GM21515 (cell line): ENCODE measurements around the gene GNB2.
"Not testable (repeated sequence)": the region's sequence is repeated elsewhere in the genome, so short reads cannot be mapped to it uniquely, and the experiment has no call there.

Source experiments
- ATAC-seq: cut with Tn5 transposase; IDR thresholded peaks from one replicate; pipeline ENCODE4 v1.9.1; 2021; ENCODE audit not compliant: unreplicated experiment

GNB2 gene

DNA sequence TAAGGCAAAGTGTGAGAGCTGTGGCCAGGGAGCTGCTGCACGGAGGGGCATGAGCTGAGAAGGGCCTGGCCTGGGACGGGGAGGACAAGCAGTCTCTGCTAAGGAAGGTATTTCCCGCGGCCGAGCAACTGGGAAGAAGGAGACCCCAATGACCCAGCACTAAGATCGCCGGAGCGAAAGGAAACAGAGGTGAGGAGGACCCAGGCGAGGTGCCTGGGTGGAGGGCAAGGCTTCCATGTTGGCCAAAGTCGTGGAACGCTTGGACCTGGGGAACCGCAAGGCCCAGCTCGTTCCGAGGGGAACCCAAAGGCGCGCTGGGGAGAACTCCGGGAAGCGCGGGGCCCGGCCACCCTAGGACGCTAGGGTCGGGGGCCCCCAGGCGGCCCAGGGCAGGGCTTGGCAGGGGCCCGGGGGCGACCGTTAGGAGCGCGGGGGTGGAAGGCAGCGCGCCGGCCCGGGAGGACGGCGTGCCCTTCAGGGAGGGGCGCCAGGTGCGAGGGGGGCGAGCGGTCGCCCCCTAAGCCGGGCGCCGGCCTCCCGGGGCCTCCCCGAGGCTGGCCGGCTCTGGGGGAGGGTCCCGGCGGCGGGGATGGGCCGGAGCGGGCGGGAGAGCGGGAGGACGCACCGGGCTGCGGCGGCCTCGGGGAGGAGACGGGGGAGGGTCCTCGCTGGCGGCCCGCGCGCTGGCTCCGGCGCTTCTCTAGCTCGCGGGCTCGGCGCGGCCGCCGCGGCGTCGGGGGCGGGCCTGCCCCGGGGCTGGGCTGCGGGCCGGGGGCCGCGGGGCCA lies 20.0 kb downstream of the GNB2 start:
- ATAC-seq = no peak

DNA sequence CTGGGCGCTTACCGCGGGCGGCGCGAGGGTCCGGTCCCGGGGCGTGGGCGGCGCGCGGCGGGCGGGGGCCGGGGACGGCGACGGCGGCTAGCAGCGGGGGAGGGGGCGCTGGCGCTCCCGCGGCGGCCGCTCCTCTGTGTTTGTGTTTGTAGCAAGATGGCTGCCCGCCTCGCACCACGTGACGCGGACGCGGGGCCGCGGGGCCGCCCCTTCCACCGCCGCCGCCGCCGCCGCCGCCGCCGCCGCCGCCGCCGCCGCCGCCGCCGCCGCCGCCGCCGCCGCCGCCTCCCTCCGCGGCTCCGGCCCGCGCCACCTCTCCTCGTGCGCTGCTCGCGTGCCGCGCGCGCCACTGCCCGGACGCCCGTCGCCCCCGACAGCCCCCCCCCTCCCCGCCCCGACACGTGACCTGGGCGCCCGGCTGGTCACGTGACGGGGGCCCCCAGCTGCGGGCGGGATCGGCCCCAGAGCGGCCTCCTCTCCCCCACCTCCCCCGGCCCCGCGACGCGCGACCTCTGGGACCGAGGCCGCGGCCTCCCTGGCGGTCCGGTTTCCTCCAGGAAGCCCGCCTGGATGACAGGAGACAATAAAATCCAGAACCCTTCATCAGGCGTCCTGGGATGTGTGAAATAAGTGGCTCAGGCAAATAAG lies 20.7 kb downstream of the GNB2 start, which contains the start of gene GIGYF1:
GIGYF1 (minus strand) TSS at position 153 of the 648 bp plus-strand sequence. CDS start 6,012 bp downstream, outside the sequence.
- no peak for ATAC-seq

DNA sequence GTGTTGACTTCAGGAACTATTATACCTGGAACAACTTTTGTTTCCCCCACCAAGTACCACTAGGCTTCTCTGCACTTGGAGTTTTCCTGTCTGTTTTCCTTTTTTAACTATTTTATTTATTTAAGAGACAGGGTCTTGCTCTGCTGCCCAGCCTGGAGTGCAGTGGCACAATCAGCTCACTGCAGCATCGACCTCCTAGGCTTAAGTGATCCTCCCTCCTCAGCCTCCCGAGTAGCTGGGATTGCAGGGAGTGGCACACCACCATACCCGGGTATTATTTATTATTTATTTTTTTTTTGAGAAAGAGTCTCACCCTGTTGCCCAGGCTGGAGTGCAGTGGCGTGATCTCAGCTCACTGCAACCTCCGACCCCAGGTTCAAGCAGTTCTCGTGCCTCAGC lies 22.6 kb downstream of the GNB2 start:
- no peak for ATAC-seq

DNA sequence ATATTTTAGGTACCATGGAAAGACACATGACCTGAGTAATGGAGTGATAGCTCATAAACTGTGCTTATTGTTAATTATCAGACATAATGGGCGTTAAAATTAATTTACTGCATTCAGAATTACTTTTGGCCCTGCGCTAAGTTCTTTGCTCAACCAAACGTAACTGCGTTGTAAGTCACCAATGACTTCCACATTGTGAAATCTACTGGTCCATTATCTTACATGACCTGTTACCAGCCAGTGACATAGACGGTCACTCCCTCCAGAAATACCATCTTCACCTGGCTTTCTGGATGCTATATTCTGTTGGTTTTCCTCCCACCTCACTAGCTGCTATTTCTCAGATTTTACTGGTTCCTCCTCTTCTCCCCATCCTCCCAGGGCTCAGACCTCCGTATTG lies 25.5 kb downstream of the GNB2 start:
- no peak for ATAC-seq

DNA sequence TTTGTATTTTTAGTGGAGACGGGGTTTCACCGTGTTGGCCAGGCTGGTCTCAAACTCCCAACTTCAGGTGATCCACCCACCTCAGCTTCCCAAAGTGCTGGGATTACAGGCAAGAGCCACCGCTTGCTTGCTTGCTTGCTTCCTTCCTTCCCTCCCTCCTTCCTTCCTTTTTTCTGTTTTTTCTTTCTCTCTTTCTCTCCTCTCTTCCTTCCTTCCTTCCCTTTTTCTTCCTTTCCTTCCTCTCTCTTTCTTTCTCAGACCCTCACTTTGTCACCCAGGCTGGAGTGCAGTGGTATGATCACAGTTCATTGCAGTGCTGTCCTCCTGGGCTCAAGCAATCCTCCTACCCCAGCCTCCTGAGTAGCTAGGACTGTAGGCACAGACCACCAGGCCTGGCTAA lies 27.5 kb downstream of the GNB2 start:
- ATAC-seq = not testable (repeated sequence)

DNA sequence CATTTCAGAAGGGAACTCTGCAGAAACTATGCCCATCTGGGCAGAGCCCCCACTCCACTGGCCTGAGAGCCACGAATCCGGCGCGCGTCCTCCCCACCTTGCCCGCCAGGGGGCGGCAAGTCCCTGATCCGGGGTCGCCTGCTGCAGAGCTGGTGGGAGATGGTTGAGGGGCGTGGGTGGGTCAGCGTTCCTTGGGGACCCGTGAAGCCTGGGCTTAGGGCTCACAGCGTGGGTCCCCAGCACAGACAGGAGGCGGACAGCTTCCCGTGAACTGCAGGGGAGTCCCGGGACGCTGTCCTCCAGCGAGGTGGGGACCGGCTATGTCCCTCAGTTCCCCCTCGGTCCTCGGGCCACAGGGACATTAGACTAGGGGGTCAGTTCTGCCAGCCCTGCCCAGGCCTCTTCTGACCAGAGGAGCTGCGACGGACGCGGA lies 31.8 kb downstream of the GNB2 start:
- peak; percentile 59 for ATAC-seq

DNA sequence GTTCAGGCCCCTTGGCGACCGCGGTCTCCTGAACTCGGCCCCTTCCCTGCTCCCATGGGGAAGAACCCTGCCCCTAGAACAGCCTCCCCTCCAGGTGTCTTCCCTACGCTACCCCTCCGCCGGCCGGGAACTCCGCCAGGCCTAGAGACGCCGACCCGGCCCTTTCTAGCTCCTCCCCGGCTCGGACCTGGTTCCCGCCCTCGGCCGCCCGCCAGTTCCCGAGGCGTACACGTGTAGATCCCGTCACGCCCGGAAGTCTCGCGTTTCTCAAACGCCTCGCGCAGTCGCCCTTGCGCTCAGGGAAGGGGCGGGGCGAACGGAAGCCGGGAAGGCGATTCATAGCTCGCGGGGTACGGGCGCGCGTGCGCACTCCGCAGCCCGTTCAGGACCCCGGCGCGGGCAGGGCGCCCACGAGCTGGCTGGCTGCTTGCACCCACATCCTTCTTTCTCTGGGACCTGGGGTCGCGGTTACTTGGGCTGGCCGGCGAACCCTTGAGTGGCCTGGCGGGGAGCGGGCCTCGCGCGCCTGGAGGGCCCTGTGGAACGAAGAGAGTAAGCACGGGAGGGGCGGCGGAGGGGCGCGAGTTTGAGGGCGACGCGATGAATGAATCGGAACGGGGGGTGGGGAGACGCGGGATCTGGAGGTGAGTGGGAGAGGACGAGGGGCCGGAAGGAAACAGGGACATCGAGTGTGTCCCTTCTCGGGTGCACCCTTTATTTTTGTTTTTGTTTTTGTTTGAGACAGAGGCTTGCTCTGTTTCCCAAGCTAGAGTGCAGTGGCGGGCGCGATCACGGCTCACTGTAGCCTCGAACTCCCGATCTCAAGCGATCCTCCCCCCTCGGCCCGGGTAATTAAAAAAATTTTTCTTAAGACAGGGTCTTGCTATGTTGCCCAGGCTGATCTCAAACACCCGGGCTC lies 32.5 kb downstream of the GNB2 start, which contains the start of gene POP7:
POP7 (plus strand) TSS at position 369 of the 919 bp plus-strand sequence. CDS start 710 bp downstream, outside the sequence.
- ATAC-seq = peak; percentile 88

DNA sequence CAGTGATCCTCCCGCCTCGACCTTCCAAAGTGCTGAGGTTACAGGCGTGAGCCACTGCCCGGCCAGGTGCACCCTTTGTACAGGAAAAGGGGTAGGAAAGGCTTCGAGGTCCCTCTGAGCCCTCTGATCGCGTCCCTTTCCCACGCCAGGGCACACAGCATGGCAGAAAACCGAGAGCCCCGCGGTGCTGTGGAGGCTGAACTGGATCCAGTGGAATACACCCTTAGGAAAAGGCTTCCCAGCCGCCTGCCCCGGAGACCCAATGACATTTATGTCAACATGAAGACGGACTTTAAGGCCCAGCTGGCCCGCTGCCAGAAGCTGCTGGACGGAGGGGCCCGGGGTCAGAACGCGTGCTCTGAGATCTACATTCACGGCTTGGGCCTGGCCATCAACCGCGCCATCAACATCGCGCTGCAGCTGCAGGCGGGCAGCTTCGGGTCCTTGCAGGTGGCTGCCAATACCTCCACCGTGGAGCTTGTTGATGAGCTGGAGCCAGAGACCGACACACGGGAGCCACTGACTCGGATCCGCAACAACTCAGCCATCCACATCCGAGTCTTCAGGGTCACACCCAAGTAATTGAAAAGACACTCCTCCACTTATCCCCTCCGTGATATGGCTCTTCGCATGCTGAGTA lies 33.3 kb downstream of the GNB2 start:
- ATAC-seq = no peak

DNA sequence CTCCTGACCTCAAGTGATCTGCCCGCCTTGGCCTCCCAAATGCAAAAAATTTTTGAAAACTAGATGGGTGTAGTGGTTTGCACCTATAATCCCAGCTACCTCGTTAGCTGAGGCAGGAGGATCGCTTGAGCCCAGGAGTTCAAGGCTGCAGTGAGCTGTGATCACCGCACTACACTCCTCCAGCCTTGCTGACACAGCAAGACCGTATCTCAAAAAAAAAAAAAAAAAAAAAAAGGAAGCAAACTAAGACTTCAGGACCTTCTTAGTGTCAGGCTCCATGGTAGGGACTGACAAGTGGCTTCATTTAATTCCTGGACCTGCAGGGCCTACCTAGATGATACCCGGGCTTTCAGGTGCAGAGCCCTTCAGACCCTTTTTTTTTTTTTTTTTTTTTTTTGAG lies 34.9 kb downstream of the GNB2 start:
- no peak for ATAC-seq

DNA sequence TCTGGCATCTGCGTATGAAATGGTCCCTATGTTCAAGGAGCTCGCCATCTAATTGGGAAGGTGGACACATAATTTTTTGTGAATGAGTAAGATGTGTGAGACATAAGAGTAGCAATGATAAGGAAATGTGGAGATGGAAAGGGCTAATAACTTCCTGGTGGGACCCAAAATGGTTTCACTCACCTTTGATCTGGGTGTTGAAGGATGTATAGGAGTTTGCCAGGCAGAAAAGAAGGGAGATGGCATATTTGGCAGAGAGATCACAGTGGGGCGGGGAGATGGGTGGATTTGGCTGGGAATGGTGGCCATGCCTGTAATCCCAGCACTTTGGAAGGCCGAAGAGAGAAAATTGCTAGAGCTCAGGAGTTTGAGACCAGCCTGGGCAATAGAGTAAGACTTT lies 36.9 kb downstream of the GNB2 start:
- no peak for ATAC-seq

DNA sequence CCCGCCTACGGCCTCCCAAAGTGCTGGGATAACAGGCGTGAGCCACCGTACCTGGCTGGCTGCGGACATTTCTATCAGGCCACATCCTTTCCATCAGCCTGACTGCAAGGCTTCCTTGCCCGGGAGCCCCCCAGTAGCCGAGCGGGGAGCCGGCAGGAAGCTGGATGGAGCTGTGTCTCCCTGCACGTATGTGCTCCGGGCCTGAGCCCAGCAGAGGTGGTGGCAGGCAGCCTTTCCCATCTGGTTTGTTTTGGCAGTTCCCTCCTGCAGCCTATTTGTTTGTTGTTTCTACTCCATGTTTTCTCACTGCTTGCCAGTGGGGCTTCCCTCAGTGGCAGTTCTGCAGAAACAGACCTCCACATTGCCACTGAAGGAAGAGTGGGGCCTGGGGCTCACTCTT lies 37.8 kb downstream of the GNB2 start:
- no peak for ATAC-seq

DNA sequence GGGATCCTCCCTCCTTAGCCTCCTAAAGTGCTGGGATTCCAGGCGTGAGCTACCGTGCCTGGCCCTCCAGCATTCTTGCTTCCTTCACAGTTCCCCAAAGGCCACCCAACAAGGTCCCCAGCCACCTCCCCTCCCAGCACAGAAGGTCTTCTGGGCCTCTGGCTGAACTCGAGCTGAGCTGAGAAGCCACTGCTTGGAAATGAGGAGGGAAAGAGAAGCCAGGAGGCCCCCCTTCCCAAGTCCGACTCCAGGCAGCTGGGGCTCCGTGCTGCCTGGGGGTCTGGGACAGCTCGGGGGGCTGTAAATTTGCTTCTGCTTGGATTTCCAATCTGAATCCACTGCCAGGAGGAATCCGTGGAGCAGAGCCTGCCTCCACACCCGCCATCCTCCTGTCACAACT lies 41.2 kb downstream of the GNB2 start:
- no peak for ATAC-seq

DNA sequence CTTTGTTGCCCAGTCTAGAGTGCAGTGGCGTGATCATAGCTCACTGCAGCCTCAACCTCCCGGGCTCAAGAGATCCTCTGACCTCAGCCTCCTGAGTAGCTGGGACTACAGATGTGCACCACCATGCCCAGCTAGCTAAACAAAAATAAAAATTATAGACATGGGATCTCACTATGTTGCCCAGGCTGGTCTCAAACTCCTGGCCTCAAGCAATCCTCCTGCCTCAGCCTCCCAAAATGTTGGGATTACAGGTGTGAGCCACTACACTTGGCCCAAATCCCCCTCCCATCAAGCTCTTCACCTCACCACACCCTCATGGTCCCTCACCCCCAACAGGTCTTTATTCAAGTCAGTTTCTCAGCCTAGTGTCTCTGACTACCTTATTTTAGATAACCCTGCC lies 43.5 kb downstream of the GNB2 start:
- not testable (repeated sequence) for ATAC-seq

DNA sequence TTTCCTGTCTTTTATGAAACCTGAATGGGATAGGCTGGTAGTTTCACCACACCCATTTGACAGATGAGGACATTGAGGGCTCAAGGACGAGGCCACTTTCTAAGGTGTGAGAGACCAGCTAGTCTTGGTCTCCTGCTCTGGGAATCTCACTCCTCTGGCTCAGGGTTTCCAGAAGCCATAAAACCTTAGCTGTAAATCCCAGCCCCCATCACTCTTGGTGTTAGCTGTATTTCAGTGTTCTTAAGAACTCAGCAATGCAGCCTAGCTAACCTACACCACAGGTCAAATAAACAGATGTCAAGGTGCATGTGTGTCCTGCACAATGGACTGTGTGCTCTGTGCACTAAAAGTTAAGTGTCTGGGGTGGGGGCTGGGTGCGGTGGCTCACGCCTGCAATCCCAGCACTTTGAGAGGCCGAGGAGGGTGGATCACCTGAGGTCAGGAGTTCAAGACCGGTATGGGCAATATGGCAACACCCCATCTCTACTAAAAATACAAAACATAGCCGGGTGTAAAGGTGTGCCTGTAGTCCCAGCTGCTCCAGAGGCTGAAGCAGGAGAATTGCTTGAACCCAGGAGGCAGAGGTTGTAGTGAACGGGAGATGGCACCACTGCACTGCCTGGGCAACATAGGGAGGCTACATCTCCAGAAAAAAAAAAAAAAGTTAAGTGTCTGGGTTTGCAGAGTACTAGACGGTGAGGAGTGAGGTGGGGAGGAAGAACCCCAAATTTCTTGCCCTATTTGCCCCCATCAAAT lies 46.2 kb downstream of the GNB2 start:
- no peak for ATAC-seq

DNA sequence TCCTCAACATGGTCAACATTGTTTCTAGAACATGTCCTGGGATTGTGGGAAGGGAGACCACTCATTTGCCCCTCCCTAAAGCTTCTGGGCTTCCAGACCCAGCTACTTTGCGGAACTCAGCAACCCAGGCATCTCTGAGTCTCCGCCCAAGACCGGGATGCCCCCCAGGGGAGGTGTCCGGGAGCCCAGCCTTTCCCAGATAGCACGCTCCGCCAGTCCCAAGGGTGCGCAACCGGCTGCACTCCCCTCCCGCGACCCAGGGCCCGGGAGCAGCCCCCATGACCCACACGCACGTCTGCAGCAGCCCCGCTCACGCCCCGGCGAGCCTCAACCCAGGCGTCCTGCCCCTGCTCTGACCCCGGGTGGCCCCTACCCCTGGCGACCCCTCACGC lies 46.7 kb downstream of the GNB2 start, which contains the start of gene EPO:
EPO (plus strand) TSS at position 190 of the 392 bp plus-strand sequence. CDS start 513 bp downstream, outside the sequence.
- ATAC-seq = no peak

DNA sequence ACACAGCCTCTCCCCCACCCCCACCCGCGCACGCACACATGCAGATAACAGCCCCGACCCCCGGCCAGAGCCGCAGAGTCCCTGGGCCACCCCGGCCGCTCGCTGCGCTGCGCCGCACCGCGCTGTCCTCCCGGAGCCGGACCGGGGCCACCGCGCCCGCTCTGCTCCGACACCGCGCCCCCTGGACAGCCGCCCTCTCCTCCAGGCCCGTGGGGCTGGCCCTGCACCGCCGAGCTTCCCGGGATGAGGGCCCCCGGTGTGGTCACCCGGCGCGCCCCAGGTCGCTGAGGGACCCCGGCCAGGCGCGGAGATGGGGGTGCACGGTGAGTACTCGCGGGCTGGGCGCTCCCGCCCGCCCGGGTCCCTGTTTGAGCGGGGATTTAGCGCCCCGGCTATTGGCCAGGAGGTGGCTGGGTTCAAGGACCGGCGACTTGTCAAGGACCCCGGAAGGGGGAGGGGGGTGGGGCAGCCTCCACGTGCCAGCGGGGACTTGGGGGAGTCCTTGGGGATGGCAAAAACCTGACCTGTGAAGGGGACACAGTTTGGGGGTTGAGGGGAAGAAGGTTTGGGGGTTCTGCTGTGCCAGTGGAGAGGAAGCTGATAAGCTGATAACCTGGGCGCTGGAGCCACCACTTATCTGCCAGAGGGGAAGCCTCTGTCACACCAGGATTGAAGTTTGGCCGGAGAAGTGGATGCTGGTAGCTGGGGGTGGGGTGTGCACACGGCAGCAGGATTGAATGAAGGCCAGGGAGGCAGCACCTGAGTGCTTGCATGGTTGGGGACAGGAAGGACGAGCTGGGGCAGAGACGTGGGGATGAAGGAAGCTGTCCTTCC lies 47.3 kb downstream of the GNB2 start:
- no peak for ATAC-seq

DNA sequence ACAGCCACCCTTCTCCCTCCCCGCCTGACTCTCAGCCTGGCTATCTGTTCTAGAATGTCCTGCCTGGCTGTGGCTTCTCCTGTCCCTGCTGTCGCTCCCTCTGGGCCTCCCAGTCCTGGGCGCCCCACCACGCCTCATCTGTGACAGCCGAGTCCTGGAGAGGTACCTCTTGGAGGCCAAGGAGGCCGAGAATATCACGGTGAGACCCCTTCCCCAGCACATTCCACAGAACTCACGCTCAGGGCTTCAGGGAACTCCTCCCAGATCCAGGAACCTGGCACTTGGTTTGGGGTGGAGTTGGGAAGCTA lies 47.9 kb downstream of the GNB2 start:
- ATAC-seq = no peak

DNA sequence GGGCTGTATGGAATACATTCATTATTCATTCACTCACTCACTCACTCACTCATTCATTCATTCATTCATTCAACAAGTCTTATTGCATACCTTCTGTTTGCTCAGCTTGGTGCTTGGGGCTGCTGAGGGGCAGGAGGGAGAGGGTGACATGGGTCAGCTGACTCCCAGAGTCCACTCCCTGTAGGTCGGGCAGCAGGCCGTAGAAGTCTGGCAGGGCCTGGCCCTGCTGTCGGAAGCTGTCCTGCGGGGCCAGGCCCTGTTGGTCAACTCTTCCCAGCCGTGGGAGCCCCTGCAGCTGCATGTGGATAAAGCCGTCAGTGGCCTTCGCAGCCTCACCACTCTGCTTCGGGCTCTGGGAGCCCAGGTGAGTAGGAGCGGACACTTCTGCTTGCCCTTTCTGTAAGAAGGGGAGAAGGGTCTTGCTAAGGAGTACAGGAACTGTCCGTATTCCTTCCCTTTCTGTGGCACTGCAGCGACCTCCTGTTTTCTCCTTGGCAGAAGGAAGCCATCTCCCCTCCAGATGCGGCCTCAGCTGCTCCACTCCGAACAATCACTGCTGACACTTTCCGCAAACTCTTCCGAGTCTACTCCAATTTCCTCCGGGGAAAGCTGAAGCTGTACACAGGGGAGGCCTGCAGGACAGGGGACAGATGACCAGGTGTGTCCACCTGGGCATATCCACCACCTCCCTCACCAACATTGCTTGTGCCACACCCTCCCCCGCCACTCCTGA lies 49.1 kb downstream of the GNB2 start:
- no peak for ATAC-seq
